ENCODE results near the gene NET1. TPM values are rescaled to one million over a fixed set of nuclear protein-coding genes. Genes with fewer than 3 reads are reported as not detected.

The NET1 gene
- total and polyA plus RNA-seq, 12 donors: 6.0 to 22.6 (median 16.7) TPM

- ATAC-seq: no peak
- Histone ChIP-seq H3K9me3 (no peaks in the 10 kb centered on the region), H3K4me3 (no peak overlapping the region), H3K27me3 (peaks cover 0 to 7% (median 0%) of the 10 kb centered on the region in 7 donors), H3K36me3 (no peaks in the 10 kb centered on the region), H3K27ac (no peak overlapping the region), H3K4me1 (no peaks in the 10 kb centered on the region)
- DNase-seq: no peak
- TF ChIP-seq, protein P1, sequence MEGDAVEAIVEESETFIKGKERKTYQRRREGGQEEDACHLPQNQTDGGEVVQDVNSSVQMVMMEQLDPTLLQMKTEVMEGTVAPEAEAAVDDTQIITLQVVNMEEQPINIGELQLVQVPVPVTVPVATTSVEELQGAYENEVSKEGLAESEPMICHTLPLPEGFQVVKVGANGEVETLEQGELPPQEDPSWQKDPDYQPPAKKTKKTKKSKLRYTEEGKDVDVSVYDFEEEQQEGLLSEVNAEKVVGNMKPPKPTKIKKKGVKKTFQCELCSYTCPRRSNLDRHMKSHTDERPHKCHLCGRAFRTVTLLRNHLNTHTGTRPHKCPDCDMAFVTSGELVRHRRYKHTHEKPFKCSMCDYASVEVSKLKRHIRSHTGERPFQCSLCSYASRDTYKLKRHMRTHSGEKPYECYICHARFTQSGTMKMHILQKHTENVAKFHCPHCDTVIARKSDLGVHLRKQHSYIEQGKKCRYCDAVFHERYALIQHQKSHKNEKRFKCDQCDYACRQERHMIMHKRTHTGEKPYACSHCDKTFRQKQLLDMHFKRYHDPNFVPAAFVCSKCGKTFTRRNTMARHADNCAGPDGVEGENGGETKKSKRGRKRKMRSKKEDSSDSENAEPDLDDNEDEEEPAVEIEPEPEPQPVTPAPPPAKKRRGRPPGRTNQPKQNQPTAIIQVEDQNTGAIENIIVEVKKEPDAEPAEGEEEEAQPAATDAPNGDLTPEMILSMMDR (IDR thresholded peaks at IDR 0.05): no peak
- 87 to 89% methylated on average over 7 of the region's 7 CpGs for WGBS, 2 donors
- intact Hi-C loops (cut with DNase I): no loop called here
Observed at GRCh38 chr10:5500162-5500670, 87.9 kb downstream of the NET1 start.

DNA sequence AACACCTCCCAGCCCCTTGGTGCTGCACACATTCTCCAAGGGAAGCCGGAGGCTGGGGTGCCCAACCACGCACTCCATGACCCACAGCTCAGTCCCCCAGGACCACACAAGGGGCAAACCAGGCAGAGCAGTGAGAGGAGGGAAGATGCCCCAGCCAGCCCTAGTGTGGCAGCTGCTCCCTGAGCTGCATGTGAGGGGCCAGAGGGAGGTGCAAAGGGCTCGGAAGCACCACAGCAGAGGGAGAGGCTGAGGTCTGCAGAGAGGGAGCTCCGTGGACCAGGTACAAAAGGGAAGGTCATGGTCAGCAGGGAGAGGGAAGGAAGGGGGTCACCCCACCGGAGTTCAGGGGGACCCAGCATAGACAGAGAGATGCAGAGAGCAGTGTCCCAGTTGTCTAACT is 88.6 kb downstream of the NET1 start:
- H3K27ac ChIP-seq: no peak overlapping the region
- DNase-seq (no peak), ATAC-seq (no peak)
- H3K4me1 ChIP-seq: no peaks in the 10 kb centered on the region
- H3K27me3 ChIP-seq: peaks cover 0 to 7% (median 0%) of the 10 kb centered on the region in 7 donors
- WGBS, 2 donors: 76 to 85% methylated on average over 5 of the region's 5 CpGs
- no peaks in the 10 kb centered on the region for H3K36me3 ChIP-seq
- no peaks in the 10 kb centered on the region for H3K9me3 ChIP-seq
- intact Hi-C loops (cut with DNase I): no loop called here
- TF ChIP-seq, protein P1 (IDR thresholded peaks at IDR 0.05): no peak
- no peak overlapping the region for H3K4me3 ChIP-seq

DNA sequence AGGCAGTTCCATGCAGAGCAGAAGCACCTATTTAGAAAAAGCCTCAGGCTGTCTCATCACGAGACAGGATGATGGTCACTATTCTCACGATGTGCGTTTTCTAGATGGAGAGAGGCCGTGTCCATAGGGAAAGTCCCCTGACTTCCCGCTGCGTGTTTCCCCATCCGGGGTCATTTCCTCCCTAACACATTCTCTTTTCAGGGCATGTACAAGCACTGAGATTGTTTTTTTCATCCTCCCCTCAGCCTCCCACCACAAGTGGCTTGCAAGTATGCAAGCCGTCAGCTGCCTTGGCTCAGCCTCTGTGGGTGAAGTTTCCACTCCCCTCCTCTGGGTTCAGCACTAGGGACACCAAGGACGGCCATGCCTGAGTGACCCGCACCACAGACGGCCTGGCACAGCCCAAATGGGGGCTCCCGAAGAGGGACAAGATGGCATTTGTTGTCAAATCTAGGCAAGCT is 89.7 kb downstream of the NET1 start:
- ATAC-seq: no peak
- Histone ChIP-seq H3K4me1 (no peaks in the 10 kb centered on the region), H3K27me3 (peaks cover 0 to 7% (median 0%) of the 10 kb centered on the region in 7 donors), H3K27ac (no peak overlapping the region), H3K9me3 (no peaks in the 10 kb centered on the region), H3K36me3 (no peaks in the 10 kb centered on the region), H3K4me3 (no peak overlapping the region)
- intact Hi-C loops (cut with DNase I): no loop called here
- DNase-seq: no peak
- WGBS, 2 donors: 56 to 60% methylated on average over 12 of the region's 12 CpGs
- TF ChIP-seq, protein P1 (IDR thresholded peaks at IDR 0.05): no peak

- DNase-seq: no peak
- Histone ChIP-seq H3K4me1 (no peaks in the 10 kb centered on the region), H3K27ac (no peak overlapping the region), H3K36me3 (no peaks in the 10 kb centered on the region), H3K4me3 (no peak overlapping the region), H3K9me3 (no peaks in the 10 kb centered on the region), H3K27me3 (peaks cover 0 to 7% (median 0%) of the 10 kb centered on the region in 7 donors)
- TF ChIP-seq, protein P1 (IDR thresholded peaks at IDR 0.05): no peak
- WGBS, 2 donors: 86 to 92% methylated on average over 14 of the region's 14 CpGs
- intact Hi-C loops (cut with DNase I): no loop called here
- ATAC-seq: no peak
Observed at GRCh38 chr10:5502571-5503476, 90.5 kb downstream of the NET1 start.

All from heart right ventricle (tissue), 16 donors.